HepG2 (cell line): ENCODE data around the gene ZNF575. TPM values are rescaled to one million over a fixed set of nuclear protein-coding genes. Genes with fewer than 3 reads are reported as not detected.
A peak's percentile ranks its signal among the peaks of the same experiment; 100 is the strongest.

Source experiments
- HINFP ChIP-seq: sonication (generic); formaldehyde crosslinking; IDR thresholded peaks from 2 replicates; pipeline ENCODE4 v1.4.0; 2020; ENCODE audit warnings: low read depth, mild to moderate bottlenecking, missing genetic modification reagents
- IRF2 ChIP-seq: IDR thresholded peaks from 2 replicates; pipeline ENCODE4 v1.6.1; 2018; ENCODE audit warnings: missing genetic modification reagents, missing compliant biosample characterization
- MAZ ChIP-seq, 2 experiments: sonication (generic) in 1 of 2; formaldehyde crosslinking in 1 of 2; IDR thresholded peaks; 2 replicates each; pipeline versions ENCODE4 v1.5.0 to v1.6.1; 2012 to 2020; ENCODE audit warnings: low read depth in 2 of 2, mild to moderate bottlenecking in 2 of 2, borderline replicate concordance in 1 of 2, improper control_type of control experiment in 1 of 2, low read length in 1 of 2, missing genetic modification reagents in 1 of 2, moderate library complexity in 1 of 2
- MEIS2 ChIP-seq: sonication (generic); formaldehyde crosslinking; IDR thresholded peaks from 2 replicates; pipeline ENCODE4 v1.9.0; 2021; ENCODE audit warnings: mild to moderate bottlenecking, missing genetic modification reagents
- NCOA1 ChIP-seq: sonication (generic); formaldehyde crosslinking; IDR thresholded peaks from 2 replicates; pipeline ENCODE4 v1.9.0; 2021; ENCODE audit warnings: missing genetic modification reagents
- RBFOX2 ChIP-seq: fragments of 200-400 bp; formaldehyde crosslinking; IDR thresholded peaks from 2 replicates; pipeline ENCODE4 v1.6.1; 2017; ENCODE audit warnings: low read depth, mild to moderate bottlenecking, low read length
- SKI ChIP-seq: fragments of 450-650 bp; IDR thresholded peaks from one replicate; pipeline ENCODE4 v1.6.1; 2018; ENCODE audit warnings: mild to moderate bottlenecking; ENCODE audit not compliant: partially characterized antibody
- SP1 ChIP-seq, 2 experiments: fragments of 450-650 bp in 1 of 2; sonication (generic) in 1 of 2; formaldehyde crosslinking in 1 of 2; IDR thresholded peaks; 2 replicates each; pipeline versions ENCODE4 v1.4.0 to v1.6.1; 2016 to 2020; ENCODE audit warnings: missing genetic modification reagents in 1 of 2
- ZNF275 ChIP-seq: sonication (generic); formaldehyde crosslinking; IDR thresholded peaks from 2 replicates; pipeline ENCODE4 v1.8.0; 2022; ENCODE audit warnings: missing genetic modification reagents, mild to moderate bottlenecking, inconsistent platforms, borderline replicate concordance
- ZNF570 ChIP-seq: sonication (generic); formaldehyde crosslinking; IDR thresholded peaks from 2 replicates; pipeline ENCODE4 v1.4.0; 2020; ENCODE audit warnings: mild to moderate bottlenecking, missing genetic modification reagents, borderline replicate concordance
- ZNF660 ChIP-seq: sonication (generic); formaldehyde crosslinking; IDR thresholded peaks from 2 replicates; pipeline ENCODE4 v1.5.1; 2020; ENCODE audit warnings: mild to moderate bottlenecking, low read depth, missing genetic modification reagents, borderline replicate concordance
- ZSCAN21 ChIP-seq: sonication (generic); formaldehyde crosslinking; IDR thresholded peaks from 2 replicates; pipeline ENCODE4 v1.8.0; 2022; ENCODE audit warnings: mild to moderate bottlenecking, missing genetic modification reagents, moderate library complexity, borderline replicate concordance
- ZSCAN30 ChIP-seq: sonication (generic); formaldehyde crosslinking; IDR thresholded peaks from 2 replicates; pipeline ENCODE4 v1.5.0; 2020; ENCODE audit warnings: mild to moderate bottlenecking, missing genetic modification reagents
- polyA plus RNA-seq, 8 experiments: library from polyadenylated mRNA; depleted of rRNA in 3 of 8; stranded (reverse) in 7 of 8; unstranded in 1 of 8; fragments of >200 nt; fragmentation: Illumina TruSeq in 4 of 8; extraction: Trizol in 4 of 8; gene quantifications; 2 replicates each; pipeline versions ENCODE4 v1.2.1 to v1.2.3, GENCODE V29; 2011 to 2016; ENCODE audit warnings: low read depth in 4 of 8, missing spikeins in 1 of 8, mixed read lengths in 1 of 8; ENCODE audit not compliant: insufficient read depth in 1 of 8
- total RNA-seq, 5 experiments: library from RNA; depleted of rRNA; stranded (reverse); fragments of >200 nt; fragmentation: Illumina TruSeq; extraction: Trizol; gene quantifications; 2 replicates each; pipeline ENCODE4 v1.2.3, GENCODE V29; 2016; ENCODE audit warnings: low read depth in 1 of 5
- TF ChIP-seq, protein P1 (sequence below), 2 experiments: sonication (generic) in 1 of 2; formaldehyde crosslinking in 1 of 2; IDR thresholded peaks; 2 replicates each; pipeline versions ENCODE4 v1.5.1 to v1.6.1; 2011 to 2020; ENCODE audit warnings: borderline replicate concordance in 1 of 2, low read depth in 1 of 2, low read length in 1 of 2, mild to moderate bottlenecking in 1 of 2, missing genetic modification reagents in 1 of 2, moderate library complexity in 1 of 2
- TF ChIP-seq, protein P2 (sequence below): sonication (generic); formaldehyde crosslinking; conservative IDR thresholded peaks from 2 replicates; pipeline ENCODE4 v1.5.0; 2020; ENCODE audit warnings: missing genetic modification reagents
- TF ChIP-seq, protein P3 (sequence below): sonication (generic); formaldehyde crosslinking; IDR thresholded peaks from 2 replicates; pipeline ENCODE4 v1.5.1; 2020; ENCODE audit warnings: missing genetic modification reagents, mild to moderate bottlenecking, borderline replicate concordance

ZNF575 gene
- total and polyA plus RNA-seq, 2 of the 13 experiments (the other 11 are each of a cell fraction or from before 2014, with no cell fraction given), result 0.17 to 0.27 TPM

- TF ChIP-seq ZSCAN30 (CRISPR knock-in tag) (no peak), MEIS2 (CRISPR knock-in tag) (no peak), HINFP (CRISPR knock-in tag) (no peak; the same call in 1 of the 2 replicates), SP1 (IDR thresholded peaks at IDR 0.05) (no peak), SP1 (CRISPR knock-in tag; IDR thresholded peaks at IDR 0.05) (peak; percentile 65), ZNF275 (CRISPR knock-in tag) (0 out of 2 replicates have a peak, but pooled peaks have one; percentile 39), ZSCAN21 (CRISPR knock-in tag) (0 out of 2 replicates have a peak, but pooled peaks have one; percentile 9), IRF2 (CRISPR knock-in tag) (no peak), SKI (no peak), ZNF660 (CRISPR knock-in tag) (no peak; the same call in 1 of the 2 replicates), MAZ (IDR thresholded peaks at IDR 0.05; ENCODE audit: borderline replicate concordance, low read depth, low read length) (0 out of 2 replicates have a peak, but pooled peaks have one; percentile 66), MAZ (CRISPR knock-in tag; IDR thresholded peaks at IDR 0.05; ENCODE audit: low read depth) (no peak; the same call in 1 of the 2 replicates), RBFOX2 (peak; percentile 60), NCOA1 (CRISPR knock-in tag) (no peak), ZNF570 (CRISPR knock-in tag) (no peak)
- TF ChIP-seq, protein P1, sequence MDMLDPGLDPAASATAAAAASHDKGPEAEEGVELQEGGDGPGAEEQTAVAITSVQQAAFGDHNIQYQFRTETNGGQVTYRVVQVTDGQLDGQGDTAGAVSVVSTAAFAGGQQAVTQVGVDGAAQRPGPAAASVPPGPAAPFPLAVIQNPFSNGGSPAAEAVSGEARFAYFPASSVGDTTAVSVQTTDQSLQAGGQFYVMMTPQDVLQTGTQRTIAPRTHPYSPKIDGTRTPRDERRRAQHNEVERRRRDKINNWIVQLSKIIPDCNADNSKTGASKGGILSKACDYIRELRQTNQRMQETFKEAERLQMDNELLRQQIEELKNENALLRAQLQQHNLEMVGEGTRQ (IDR thresholded peaks at IDR 0.05; ENCODE audit: low read depth, low read length), result no peak
- TF ChIP-seq, protein P1 (CRISPR knock-in tag; IDR thresholded peaks at IDR 0.05; ENCODE audit: borderline replicate concordance), result no peak
- TF ChIP-seq, protein P2, sequence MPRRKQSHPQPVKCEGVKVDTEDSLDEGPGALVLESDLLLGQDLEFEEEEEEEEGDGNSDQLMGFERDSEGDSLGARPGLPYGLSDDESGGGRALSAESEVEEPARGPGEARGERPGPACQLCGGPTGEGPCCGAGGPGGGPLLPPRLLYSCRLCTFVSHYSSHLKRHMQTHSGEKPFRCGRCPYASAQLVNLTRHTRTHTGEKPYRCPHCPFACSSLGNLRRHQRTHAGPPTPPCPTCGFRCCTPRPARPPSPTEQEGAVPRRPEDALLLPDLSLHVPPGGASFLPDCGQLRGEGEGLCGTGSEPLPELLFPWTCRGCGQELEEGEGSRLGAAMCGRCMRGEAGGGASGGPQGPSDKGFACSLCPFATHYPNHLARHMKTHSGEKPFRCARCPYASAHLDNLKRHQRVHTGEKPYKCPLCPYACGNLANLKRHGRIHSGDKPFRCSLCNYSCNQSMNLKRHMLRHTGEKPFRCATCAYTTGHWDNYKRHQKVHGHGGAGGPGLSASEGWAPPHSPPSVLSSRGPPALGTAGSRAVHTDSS, result no peak
- TF ChIP-seq, protein P3, sequence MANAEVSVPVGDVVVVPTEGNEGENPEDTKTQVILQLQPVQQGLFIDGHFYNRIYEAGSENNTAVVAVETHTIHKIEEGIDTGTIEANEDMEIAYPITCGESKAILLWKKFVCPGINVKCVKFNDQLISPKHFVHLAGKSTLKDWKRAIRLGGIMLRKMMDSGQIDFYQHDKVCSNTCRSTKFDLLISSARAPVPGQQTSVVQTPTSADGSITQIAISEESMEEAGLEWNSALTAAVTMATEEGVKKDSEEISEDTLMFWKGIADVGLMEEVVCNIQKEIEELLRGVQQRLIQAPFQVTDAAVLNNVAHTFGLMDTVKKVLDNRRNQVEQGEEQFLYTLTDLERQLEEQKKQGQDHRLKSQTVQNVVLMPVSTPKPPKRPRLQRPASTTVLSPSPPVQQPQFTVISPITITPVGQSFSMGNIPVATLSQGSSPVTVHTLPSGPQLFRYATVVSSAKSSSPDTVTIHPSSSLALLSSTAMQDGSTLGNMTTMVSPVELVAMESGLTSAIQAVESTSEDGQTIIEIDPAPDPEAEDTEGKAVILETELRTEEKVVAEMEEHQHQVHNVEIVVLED (CRISPR knock-in tag), result no peak; the same call in 1 of the 2 replicates
Measured at GRCh38 chr19:43503501-43504425, 29.2 kb upstream of the ZNF575 start (continued).
